Heart right ventricle (tissue), 16 donors: Measurements from ENCODE around the gene ARHGEF39. TPM values are rescaled to one million over a fixed set of nuclear protein-coding genes. Genes with fewer than 3 reads are reported as not detected.

ENCODE experiments used
- ATAC-seq, 8 donors: fragments of 200-7000 bp; cut with Tn5 transposase; one replicate each; pipeline ENCODE4 v1.9.1; 2020; ENCODE audit warnings: mild to moderate bottlenecking in 8 of 8, moderate library complexity in 8 of 8, moderate number of reproducible peaks in 1 of 8
- DNase-seq, 2 donors: peaks; one replicate each; pipeline ENCODE4 v3.0.0-alpha.2; 2020
- H3K27ac ChIP-seq, 10 donors: fragments of 200-600 bp; sonication (generic) in 2 of 10; one replicate each; pipeline versions ENCODE4 v1.5.0 to v1.8.0; 2020 to 2022; ENCODE audit warnings: mild to moderate bottlenecking in 3 of 10
- H3K27me3 ChIP-seq, 7 donors: fragments of 200-600 bp; one replicate each; pipeline ENCODE4 v1.8.0; 2021 to 2022; ENCODE audit warnings: mild to moderate bottlenecking in 2 of 7
- H3K36me3 ChIP-seq, 9 donors: fragments of 200-600 bp; sonication (generic) in 1 of 9; one replicate each; pipeline versions ENCODE4 v1.5.0 to v1.8.0; 2020 to 2022; ENCODE audit warnings: mild to moderate bottlenecking in 2 of 9
- H3K4me1 ChIP-seq, 9 donors: fragments of 200-600 bp; sonication (generic) in 1 of 9; one replicate each; pipeline versions ENCODE4 v1.5.0 to v1.8.0; 2020 to 2022; ENCODE audit warnings: mild to moderate bottlenecking in 4 of 9
- H3K4me3 ChIP-seq, 10 donors: fragments of 200-600 bp; sonication (generic) in 2 of 10; one replicate each; pipeline versions ENCODE4 v1.5.0 to v1.8.0; 2020 to 2022; ENCODE audit warnings: mild to moderate bottlenecking in 7 of 10, moderate library complexity in 2 of 10
- H3K9me3 ChIP-seq, 11 donors: fragments of 200-600 bp in 10 of 11; sonication (generic) in 2 of 11; one replicate each; pipeline versions ENCODE4 v1.5.0 to v1.8.0; 2013 to 2022; ENCODE audit warnings: mild to moderate bottlenecking in 2 of 11, control low read depth in 1 of 11, moderate library complexity in 1 of 11
- CTCF ChIP-seq, 9 donors: fragments of 200-600 bp; sonication (generic) in 2 of 9; IDR thresholded peaks; one replicate each; pipeline versions ENCODE4 v1.5.0 to v1.8.0; 2021 to 2022; ENCODE audit warnings: antibody characterized with exemption in 9 of 9, mild to moderate bottlenecking in 5 of 9, moderate library complexity in 1 of 9
- WGBS, 2 donors: extraction: QIAGEN DNeasy Blood & Tissue Kit; methylation state at CpG; one replicate each; pipeline ENCODE4 v1.1.7; 2013; ENCODE audit warnings: inconsistent platforms in 1 of 2; 5-methylcytosine and 5-hydroxymethylcytosine counted together
- intact Hi-C, 10 donors: fragments of 100-400 bp; cut with DNase I; formaldehyde crosslinking; loops; one replicate each; pipeline versions ENCODE4 v1.11.1 to v1.14.2; 2022
- polyA plus RNA-seq, 2 donors: library from polyadenylated mRNA; stranded (reverse); fragments of 200-250 nt; gene quantifications; one replicate each; pipeline ENCODE4 v1.2.3, GENCODE V29; 2013
- total RNA-seq, 10 donors: library from RNA; stranded (reverse); fragmentation: NEBNext Ultra II Directional in 3 of 10; extraction: Animal tissue kit (Norgen Biotek cat#: 25700) in 3 of 10; gene quantifications; one replicate each; pipeline versions ENCODE4 v1.2.1 to v1.2.4, GENCODE V29; 2021 to 2023
- donor health status: Arrhythmogenic right ventricular cardiomyopathy.
- donor health status: ischemic (EF 13 %, LVEDD 7.1; RV severe dilation, severe dysfunction).
- donor health status: healthy with polysubstance abuse.
- donor health status: DM: no; HTN: yes; CAD: no.
- donor health status: DM: no; HTN: no; CAD: no.
- donor health status: ischemic (EF 25% LVEDD 6.9; RV normal size, moderate dysfunction).
- donor health status: ischemic (EF 25% LVEDD 5.7; RV mildly dilated, moderate dysfunction).
- donor health status: healthy.
- donor health status: DM: yes; HTN: yes; CAD: no.
- donor health status: Ischemic cardiomyopathy.
- donor health status: ischemic (EF 35%, LVEDD 5.7; RV mildly dilated, moderate dysfunction).
- donor health status: nonischemic (EF 11% LVEDD 7.7; RV severe dilation, severe dysfunction).
- donor health status: DM: yes; HTN: yes; CAD: no.
- donor health status: PGD.
- donor health status: ischemic (EF 29% LVEDD 5.4; RV normal size, mild dysfunction).
- donor health status: nonischemic (EF 23%, LVEDD 6.1; RV moderate dilation, normal function).

Gene ARHGEF39
- total and polyA plus RNA-seq, 12 donors = 0.09 to 1.3 (median 0.33) TPM; not detected in 2

GRCh38 chr9:35712762-35713400 lies 47.9 kb upstream of the ARHGEF39 start:
- ATAC-seq (no peak), DNase-seq (no peak)
- WGBS, 2 donors = 84 to 92% methylated on average over 11 of the region's 11 CpGs
- H3K27me3 ChIP-seq = no peaks in the 10 kb centered on the region
- no peaks in the 10 kb centered on the region for H3K9me3 ChIP-seq
- no peak for TF ChIP-seq CTCF (IDR thresholded peaks at IDR 0.05)
- peaks cover 15 to 100% (median 96%) of the 10 kb centered on the region in 9 donors for H3K36me3 ChIP-seq
- intact Hi-C loops = loop anchor here in 1 of 10 donors (5.0 kb wide), 1 partner anchor 1691 kb away; no protein-coding TSS in a partner anchor
- H3K4me3 ChIP-seq = no peak overlapping the region
- no peaks in the 10 kb centered on the region for H3K4me1 ChIP-seq
- no peak overlapping the region for H3K27ac ChIP-seq

- peaks cover 21 to 100% (median 96%) of the 10 kb centered on the region in 9 donors for H3K36me3 ChIP-seq
- TF ChIP-seq CTCF (IDR thresholded peaks at IDR 0.05) = no peak
- no peaks in the 10 kb centered on the region for H3K4me1 ChIP-seq
- no peaks in the 10 kb centered on the region for H3K27me3 ChIP-seq
- no peak overlapping the region for H3K27ac ChIP-seq
- 86 to 88% methylated on average over 21 of the region's 21 CpGs for WGBS, 2 donors
- DNase-seq (no peak), ATAC-seq (no peak)
- intact Hi-C loops = loop anchor here in 1 of 10 donors (5.0 kb wide), 1 partner anchor 1689 kb away; no protein-coding TSS in a partner anchor
- H3K9me3 ChIP-seq = no peaks in the 10 kb centered on the region
- no peak overlapping the region for H3K4me3 ChIP-seq
These were observed 46.8 kb upstream of the ARHGEF39 start for GRCh38 chr9:35711501-35712428.

GRCh38 chr9:35710818-35711500 lies 46.0 kb upstream of the ARHGEF39 start:
- intact Hi-C loops = loop anchor here in 1 of 10 donors (5.0 kb wide), 1 partner anchor 1689 kb away; no protein-coding TSS in a partner anchor
- no peak overlapping the region for H3K27ac ChIP-seq
- ATAC-seq = peak in 2 of 8 donors; percentile 5 to 17

More at GRCh38 chr9:35710818-35711500, 46.0 kb upstream of the ARHGEF39 start:
- 58 to 65% methylated on average over 7 of the region's 7 CpGs for WGBS, 2 donors
- Histone ChIP-seq H3K4me3 (no peak overlapping the region), H3K4me1 (no peaks in the 10 kb centered on the region), H3K9me3 (no peaks in the 10 kb centered on the region), H3K36me3 (peaks cover 21 to 100% (median 96%) of the 10 kb centered on the region in 9 donors), H3K27me3 (no peaks in the 10 kb centered on the region)
- no peak for TF ChIP-seq CTCF (IDR thresholded peaks at IDR 0.05)
- DNase-seq = no peak
